ENCODE data around the gene KRT28. TPM values are rescaled to one million over a fixed set of nuclear protein-coding genes. Genes with fewer than 3 reads are reported as not detected.

The KRT28 gene
- total and polyA plus RNA-seq, 2 of the 8 experiments (the other 6 are each of a cell fraction or from before 2014, with no cell fraction given) = not detected

GRCh38 chr17:40795019-40795667 is 4.6 kb downstream of the KRT28 start:
- no peak overlapping the region for H2BK15ac ChIP-seq (ENCODE audit: low read length)
- H3K4me3 ChIP-seq (ENCODE audit: extremely low read depth in 1 of 4, insufficient read depth in 2 of 4, low read depth in 3 of 4, low read length in 4 of 4) = no peak overlapping the region
- no peaks in the 10 kb centered on the region for H3K23me2 ChIP-seq (ENCODE audit: low read depth, low read length)
- H4K5ac ChIP-seq (ENCODE audit: insufficient read length, low read depth, low read length) = no peak overlapping the region
- H3K27ac ChIP-seq (ENCODE audit: low read depth, low read length) = no peak overlapping the region
- no peaks in the 10 kb centered on the region for H3K79me2 ChIP-seq (ENCODE audit: control insufficient read depth in 1 of 2, insufficient read depth in 2 of 2, low read length in 2 of 2)
- H3K4me1 ChIP-seq (replicated peaks in 1 of 4; ENCODE audit: control insufficient read depth in 3 of 4, insufficient read depth in 4 of 4, low read length in 3 of 4) = no peaks in the 10 kb centered on the region
- H3K4me2 ChIP-seq (ENCODE audit: insufficient read depth in 1 of 2, low read depth in 2 of 2, low read length in 2 of 2) = no peak overlapping the region
- no peak overlapping the region for H2AFZ ChIP-seq (ENCODE audit: low read length)
- no peak overlapping the region for H2BK120ac ChIP-seq (replicated peaks; ENCODE audit: low read depth, low read length)
- no peaks in the 10 kb centered on the region for H3K79me1 ChIP-seq (ENCODE audit: low read depth, low read length)
- no peaks in the 10 kb centered on the region for H4K20me1 ChIP-seq (replicated peaks in 1 of 2; ENCODE audit: control insufficient read depth in 1 of 2, insufficient read depth in 2 of 2, low read length in 2 of 2)
- H3K27me3 ChIP-seq (replicated peaks in 1 of 4; ENCODE audit: control insufficient read depth in 3 of 4, extremely low read depth in 1 of 4, insufficient read depth in 3 of 4, low read length in 3 of 4) = no peaks in the 10 kb centered on the region
- DNase-seq (ENCODE audit: low read depth in 1 of 2, low spot score in 2 of 2) = no peak
- no peak overlapping the region for H2BK20ac ChIP-seq (ENCODE audit: low read length)
- H3K18ac ChIP-seq (ENCODE audit: extremely low read depth, low read length) = no peak overlapping the region
- H2BK12ac ChIP-seq (ENCODE audit: low read depth, low read length) = no peak overlapping the region
- WGBS, 2 experiments (ENCODE audit: extremely low coverage in 1 of 2, insufficient coverage in 1 of 2, insufficient read length in 1 of 2, insufficient replicate concordance in 2 of 2, low coverage in 1 of 2, low lambda C conversion rate in 2 of 2, missing lambda C conversion rate in 1 of 2) = 80% methylated on average over 10 of the region's 10 CpGs; no CpG with 5 or more reads in 1 of the 2 experiments
- H3K4ac ChIP-seq (replicated peaks; ENCODE audit: insufficient read length, low read depth, low read length) = no peak overlapping the region
- H2BK5ac ChIP-seq (ENCODE audit: low read depth, low read length) = no peak overlapping the region
- TF ChIP-seq ASH2L (IDR thresholded peaks at IDR 0.05; ENCODE audit: low read length) (no peak), BCL11A (IDR thresholded peaks at IDR 0.05; ENCODE audit: low read depth in 2 of 2, low read length in 2 of 2) (no peak), RFX5 (IDR thresholded peaks at IDR 0.05; ENCODE audit: borderline replicate concordance, low read depth, low read length) (no peak), SAP30 (IDR thresholded peaks at IDR 0.05; ENCODE audit: insufficient read depth, insufficient replicate concordance, low read length) (no peak), SIRT6 (IDR thresholded peaks at IDR 0.05; ENCODE audit: low read length) (no peak), SRF (IDR thresholded peaks at IDR 0.05; ENCODE audit: low read depth, low read length) (no peak), CHD1 (IDR thresholded peaks at IDR 0.05; ENCODE audit: low read depth, low read length) (no peak), SIN3A (conservative IDR thresholded peaks at IDR 0.05 in 1 of 2, IDR thresholded peaks at IDR 0.05 in 1 of 2; ENCODE audit: low read depth in 1 of 2, low read length in 2 of 2) (no peak), BRCA1 (IDR thresholded peaks at IDR 0.05; ENCODE audit: low read depth, low read length) (no peak), YY1 (IDR thresholded peaks at IDR 0.05; ENCODE audit: low read depth, low read length) (no peak), POLR2AphosphoS5 (IDR thresholded peaks at IDR 0.05; ENCODE audit: low read depth, low read length) (no peak), CBX5 (IDR thresholded peaks at IDR 0.05; ENCODE audit: low read depth, low read length) (no peak)
- no peak overlapping the region for H3K23ac ChIP-seq (ENCODE audit: insufficient read length)
- H3K36me3 ChIP-seq (ENCODE audit: control insufficient read depth in 2 of 4, insufficient read depth in 4 of 4, low read length in 3 of 4) = no peaks in the 10 kb centered on the region
- CTCF ChIA-PET (ENCODE audit: partially characterized antibody) = interaction anchor here (0.6 to 2.4 kb wide), 4 partner anchors 9 to 180 kb away, joined by 5 to 10 read pairs (median 6); no protein-coding TSS in a partner anchor
- no peak for FAIRE-seq
- no peaks in the 10 kb centered on the region for H3K9me3 ChIP-seq (ENCODE audit: insufficient read depth in 2 of 2, low read depth in 1 of 2, low read length in 1 of 2)
- no peak overlapping the region for H2AK5ac ChIP-seq (ENCODE audit: low read depth, low read length)
- no peak overlapping the region for H4K8ac ChIP-seq (ENCODE audit: extremely low read depth, insufficient read depth, low read length)
- no peak overlapping the region for H3K56ac ChIP-seq (replicated peaks; ENCODE audit: insufficient read length, low read depth, low read length)
- POLR2A ChIA-PET (ENCODE audit: partially characterized antibody) = no interaction called here
- no peak overlapping the region for H3K14ac ChIP-seq (ENCODE audit: insufficient read length)
- no peak overlapping the region for H4K91ac ChIP-seq (replicated peaks; ENCODE audit: insufficient read length, low read length)
- no peak overlapping the region for H3K9ac ChIP-seq (replicated peaks in 1 of 4; ENCODE audit: extremely low read depth in 1 of 4, low read depth in 3 of 4, low read length in 3 of 4)
